Measurements from ENCODE around the gene RNF39. TPM values are rescaled to one million over a fixed set of nuclear protein-coding genes. Genes with fewer than 3 reads are reported as not detected.
A peak's percentile ranks its signal among the peaks of the same experiment; 100 is the strongest.

Gene RNF39
- total RNA-seq, 1 experiment from 2014 or later: 7.3 TPM

DNA sequence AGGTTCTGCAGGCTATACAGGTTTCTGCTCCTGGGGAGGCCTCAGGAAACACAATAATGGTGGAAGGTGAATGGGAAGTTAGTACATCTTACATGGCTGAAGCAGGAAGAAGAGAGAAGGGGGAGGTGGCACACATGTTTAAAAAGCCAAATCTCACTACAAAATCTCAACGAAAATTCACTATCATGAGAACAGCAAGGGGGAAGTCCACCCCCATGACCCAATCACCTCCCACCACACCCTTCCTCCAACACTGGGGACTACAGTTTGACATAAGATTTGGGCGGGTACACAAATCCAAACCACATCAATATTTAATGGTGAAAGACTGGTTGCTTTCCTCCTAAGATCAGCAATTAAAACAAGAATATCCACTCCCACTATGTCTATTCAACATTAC is 28.3 kb downstream of the RNF39 start:
- DNase-seq: no peak
- POLR2A ChIA-PET (ENCODE audit: unreplicated experiment): no interaction called here
- Histone ChIP-seq H3F3A (ENCODE audit: insufficient read depth, low read depth) (peaks cover 7% of the 10 kb centered on the region; the same call in 1 of the 2 replicates), H3K27me3 (ENCODE audit: insufficient read depth, low read depth) (no peaks in the 10 kb centered on the region), H2AFZ (no peak overlapping the region), H4K20me1 (ENCODE audit: insufficient read depth) (no peaks in the 10 kb centered on the region), H3K4me2 (no peak overlapping the region), H3K27ac (no peak overlapping the region), H3K9me2 (ENCODE audit: insufficient read depth) (no peaks in the 10 kb centered on the region), H3K79me2 (ENCODE audit: low read depth) (no peaks in the 10 kb centered on the region), H3K4me1 (replicated peaks; ENCODE audit: insufficient read depth) (no peaks in the 10 kb centered on the region), H3K4me3 (no peak overlapping the region), H3K9me3 (ENCODE audit: insufficient read depth, low read depth) (no peaks in the 10 kb centered on the region), H3K36me3 (ENCODE audit: low read depth) (no peaks in the 10 kb centered on the region)
- intact Hi-C loops (cut with micrococcal nuclease; ENCODE audit: unreplicated experiment): no loop called here
- no TSS peak for BruUV-seq (replicated peaks)
- TF ChIP-seq EZH2 (IDR thresholded peaks at IDR 0.05; ENCODE audit: low read depth): no peak
- TF ChIP-seq, protein P1, sequence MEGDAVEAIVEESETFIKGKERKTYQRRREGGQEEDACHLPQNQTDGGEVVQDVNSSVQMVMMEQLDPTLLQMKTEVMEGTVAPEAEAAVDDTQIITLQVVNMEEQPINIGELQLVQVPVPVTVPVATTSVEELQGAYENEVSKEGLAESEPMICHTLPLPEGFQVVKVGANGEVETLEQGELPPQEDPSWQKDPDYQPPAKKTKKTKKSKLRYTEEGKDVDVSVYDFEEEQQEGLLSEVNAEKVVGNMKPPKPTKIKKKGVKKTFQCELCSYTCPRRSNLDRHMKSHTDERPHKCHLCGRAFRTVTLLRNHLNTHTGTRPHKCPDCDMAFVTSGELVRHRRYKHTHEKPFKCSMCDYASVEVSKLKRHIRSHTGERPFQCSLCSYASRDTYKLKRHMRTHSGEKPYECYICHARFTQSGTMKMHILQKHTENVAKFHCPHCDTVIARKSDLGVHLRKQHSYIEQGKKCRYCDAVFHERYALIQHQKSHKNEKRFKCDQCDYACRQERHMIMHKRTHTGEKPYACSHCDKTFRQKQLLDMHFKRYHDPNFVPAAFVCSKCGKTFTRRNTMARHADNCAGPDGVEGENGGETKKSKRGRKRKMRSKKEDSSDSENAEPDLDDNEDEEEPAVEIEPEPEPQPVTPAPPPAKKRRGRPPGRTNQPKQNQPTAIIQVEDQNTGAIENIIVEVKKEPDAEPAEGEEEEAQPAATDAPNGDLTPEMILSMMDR (conservative IDR thresholded peaks at IDR 0.05): no peak
- CTCF ChIA-PET: no interaction called here

DNA sequence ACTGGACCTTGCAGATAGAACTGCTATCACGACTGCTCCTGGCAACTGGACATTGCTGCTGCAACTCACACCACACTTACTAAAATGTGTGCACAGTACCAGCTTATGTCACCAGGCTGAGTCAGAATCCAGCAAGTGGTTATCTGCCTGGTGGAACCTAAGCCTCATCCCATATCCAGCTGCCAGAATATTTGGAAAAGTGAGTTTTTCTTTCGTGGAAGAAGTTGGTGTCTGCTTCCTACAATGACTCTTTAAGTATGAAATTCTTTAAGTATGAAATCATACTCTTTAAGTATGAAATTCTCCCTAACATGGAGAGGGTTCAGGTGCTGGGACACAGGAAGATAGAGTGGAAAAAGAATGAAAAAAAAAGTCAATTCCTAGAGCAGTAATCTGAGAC is 30.9 kb downstream of the RNF39 start:
- H3K79me2 ChIP-seq (ENCODE audit: low read depth): no peaks in the 10 kb centered on the region
- no peaks in the 10 kb centered on the region for H3K36me3 ChIP-seq (ENCODE audit: low read depth)
- H4K20me1 ChIP-seq (ENCODE audit: insufficient read depth): no peaks in the 10 kb centered on the region
- H3K4me2 ChIP-seq: no peak overlapping the region
- H3F3A ChIP-seq (ENCODE audit: insufficient read depth, low read depth): peaks cover 3% of the 10 kb centered on the region; the same call in 1 of the 2 replicates
- no peaks in the 10 kb centered on the region for H3K9me2 ChIP-seq (ENCODE audit: insufficient read depth)
- H3K4me3 ChIP-seq: no peak overlapping the region
- DNase-seq: peak in 1 of 2 experiments; percentile 37
- TF ChIP-seq, protein P1 (conservative IDR thresholded peaks at IDR 0.05): no peak
- TF ChIP-seq EZH2 (IDR thresholded peaks at IDR 0.05; ENCODE audit: low read depth): no peak
- no peaks in the 10 kb centered on the region for H3K9me3 ChIP-seq (ENCODE audit: insufficient read depth, low read depth)
- intact Hi-C loops (cut with micrococcal nuclease; ENCODE audit: unreplicated experiment): no loop called here
- ChIA-PET CTCF (no interaction called here), POLR2A (ENCODE audit: unreplicated experiment) (no interaction called here)
- no peaks in the 10 kb centered on the region for H3K4me1 ChIP-seq (replicated peaks; ENCODE audit: insufficient read depth)
- BruUV-seq (replicated peaks): no TSS peak
- no peak overlapping the region for H2AFZ ChIP-seq
- no peak overlapping the region for H3K27ac ChIP-seq
- no peaks in the 10 kb centered on the region for H3K27me3 ChIP-seq (ENCODE audit: insufficient read depth, low read depth)

DNA sequence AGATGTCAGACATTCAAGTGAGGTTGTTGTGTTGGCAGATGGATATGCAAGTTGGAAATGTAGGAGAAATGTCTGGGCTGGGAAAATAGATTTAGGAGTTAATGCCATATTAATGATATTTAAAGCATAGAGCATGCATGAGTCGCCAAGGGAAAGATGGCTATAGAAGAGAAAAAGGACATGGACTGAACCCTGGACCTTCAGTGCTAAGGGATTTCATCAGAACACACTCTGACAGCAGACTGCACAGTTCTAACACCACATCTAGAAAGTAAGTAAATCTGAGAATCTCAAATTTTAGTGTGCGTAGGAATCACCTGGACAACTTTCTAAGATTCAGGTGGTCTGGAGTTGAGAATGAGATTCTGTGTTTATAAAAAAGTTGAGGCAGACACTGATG is 31.8 kb downstream of the RNF39 start:
- H3K79me2 ChIP-seq (ENCODE audit: low read depth): no peaks in the 10 kb centered on the region
- H2AFZ ChIP-seq: no peak overlapping the region
- peaks cover 3% of the 10 kb centered on the region; the same call in 1 of the 2 replicates for H3F3A ChIP-seq (ENCODE audit: insufficient read depth, low read depth)
- no peak overlapping the region for H3K27ac ChIP-seq
- no peaks in the 10 kb centered on the region for H4K20me1 ChIP-seq (ENCODE audit: insufficient read depth)
- H3K4me3 ChIP-seq: no peak overlapping the region
- DNase-seq: no peak
- H3K4me1 ChIP-seq (replicated peaks; ENCODE audit: insufficient read depth): no peaks in the 10 kb centered on the region
- H3K27me3 ChIP-seq (ENCODE audit: insufficient read depth, low read depth): no peaks in the 10 kb centered on the region
- intact Hi-C loops (cut with micrococcal nuclease; ENCODE audit: unreplicated experiment): no loop called here
- no peaks in the 10 kb centered on the region for H3K36me3 ChIP-seq (ENCODE audit: low read depth)
- H3K9me2 ChIP-seq (ENCODE audit: insufficient read depth): no peaks in the 10 kb centered on the region
- no peaks in the 10 kb centered on the region for H3K9me3 ChIP-seq (ENCODE audit: insufficient read depth, low read depth)
- H3K4me2 ChIP-seq: no peak overlapping the region
- no TSS peak for BruUV-seq (replicated peaks)
- no peak for TF ChIP-seq EZH2 (IDR thresholded peaks at IDR 0.05; ENCODE audit: low read depth)
- TF ChIP-seq, protein P1 (conservative IDR thresholded peaks at IDR 0.05): no peak
- ChIA-PET POLR2A (ENCODE audit: unreplicated experiment) (no interaction called here), CTCF (no interaction called here)
